HCT116 (cell line): Measurements from ENCODE around the gene ORMDL3. TPM values are rescaled to one million over a fixed set of nuclear protein-coding genes. Genes with fewer than 3 reads are reported as not detected.

Experiments
- ATAC-seq: fragments of 200-7000 bp; cut with Tn5 transposase; 2 replicates; pipeline ENCODE4 v1.9.1; 2020; ENCODE audit warnings: mild to moderate bottlenecking, moderate library complexity
- BruUV-seq: library from RNA; stranded (reverse); fragments of 400-500 nt; replicated peaks from 2 replicates; lab custom pipeline; 2021; lab: Mats Ljungman, UMichigan
- CTCF ChIA-PET: fragments of 300-600 bp; sonication (Branson Sonifier 250); formaldehyde crosslinking; loops from one replicate; lab custom pipeline; 2021; ENCODE audit warnings: antibody characterized with exemption; lab: Charles Lee
- POLR2A ChIA-PET: fragments of 300-600, 350-600 bp; sonication (Branson Sonifier 250); formaldehyde crosslinking; loops from one replicate; lab custom pipeline; 2021; ENCODE audit warnings: antibody characterized with exemption; lab: Charles Lee
- RAD21 ChIA-PET, 2 experiments: fragments of 300-600 bp; sonication (Branson Sonifier 250); formaldehyde crosslinking; loops; one replicate each; lab custom pipeline; 2023; ENCODE audit warnings: low total read pairs in 2 of 2; ENCODE audit not compliant: uncharacterized antibody in 2 of 2, unreplicated experiment in 2 of 2, low non-redundant PET in 1 of 2; lab: Charles Lee
- DNase-seq: peaks from one replicate; pipeline ENCODE4 v3.0.0-alpha.2; 2010; ENCODE audit warnings: low read depth, low spot score
- H2AFZ ChIP-seq: fragments of 200-600 bp; shearing (Covaris generic), sonication (generic); 2 replicates; pipeline ENCODE4 v1.6.1; 2017; ENCODE audit warnings: low read depth, mixed run types, mixed read lengths, antibody characterized with exemption, low read length; ENCODE audit not compliant: poor library complexity, severe bottlenecking
- H3K27ac ChIP-seq: 2 replicates; pipeline ENCODE4 v1.5.1; 2012; ENCODE audit warnings: low read depth, low read length
- H3K27me3 ChIP-seq: fragments of 200-600 bp; sonication (generic); 2 replicates; pipeline ENCODE4 v1.6.1; 2016; ENCODE audit warnings: mixed run types, low read length, mixed read lengths; ENCODE audit not compliant: insufficient read depth
- H3K36me3 ChIP-seq, 2 experiments: fragments of 200-500 bp in 1 of 2; fragments of 200-600 bp in 1 of 2; sonication (Bioruptor generic) in 1 of 2; sonication (generic) in 1 of 2; 2 replicates each; pipeline versions ENCODE4 v1.5.1 to v1.6.1; 2014 to 2016; ENCODE audit warnings: low read length in 2 of 2, inconsistent platforms in 1 of 2, mixed read lengths in 1 of 2, mixed run types in 1 of 2; ENCODE audit not compliant: insufficient read depth in 2 of 2, control insufficient read depth in 1 of 2
- H3K4me1 ChIP-seq, 2 experiments: fragments of 200-600 bp in 1 of 2; sonication (generic) in 1 of 2; 2 replicates each; pipeline versions ENCODE4 v1.5.1 to v1.6.1; 2012 to 2017; ENCODE audit warnings: low read length in 2 of 2, inconsistent platforms in 1 of 2, mild to moderate bottlenecking in 1 of 2, mixed read lengths in 1 of 2, mixed run types in 1 of 2, moderate library complexity in 1 of 2; ENCODE audit not compliant: insufficient read depth in 2 of 2, control insufficient read depth in 1 of 2
- H3K4me2 ChIP-seq: fragments of 200-600 bp; sonication (generic); 2 replicates; pipeline ENCODE4 v1.6.1; 2017; ENCODE audit warnings: mixed run types, low read length, mixed read lengths
- H3K4me3 ChIP-seq, 2 experiments: fragments of 200-600 bp in 1 of 2; sonication (generic) in 1 of 2; replicated peaks in 1 of 2; 2 replicates each; pipeline ENCODE4 v1.5.1; 2011 to 2016; ENCODE audit warnings: low read length in 2 of 2, control low read depth in 1 of 2, low read depth in 1 of 2, mild to moderate bottlenecking in 1 of 2, mixed read lengths in 1 of 2, mixed run types in 1 of 2
- H3K79me2 ChIP-seq: fragments of 200-600 bp; sonication (generic); 2 replicates; pipeline ENCODE4 v1.6.1; 2017; ENCODE audit warnings: mild to moderate bottlenecking, mixed run types, low read length, moderate library complexity, mixed read lengths; ENCODE audit not compliant: insufficient read depth
- H3K9ac ChIP-seq: fragments of 200-600 bp; sonication (generic); 2 replicates; pipeline ENCODE4 v1.6.1; 2016; ENCODE audit warnings: low read length, mixed read lengths
- H3K9me2 ChIP-seq: fragments of 200-600 bp; sonication (generic), shearing (Covaris generic); 2 replicates; pipeline ENCODE4 v1.6.1; 2017; ENCODE audit warnings: mixed run types, mild to moderate bottlenecking, moderate library complexity; ENCODE audit not compliant: insufficient read depth
- H3K9me3 ChIP-seq, 2 experiments: fragments of 200-500 bp in 1 of 2; fragments of 200-600 bp in 1 of 2; sonication (Bioruptor generic) in 1 of 2; sonication (generic) in 1 of 2; 2 replicates each; pipeline ENCODE4 v1.6.1; 2014 to 2017; ENCODE audit warnings: low read length in 2 of 2, mixed read lengths in 2 of 2, inconsistent platforms in 1 of 2, low read depth in 1 of 2, mild to moderate bottlenecking in 1 of 2, mixed run types in 1 of 2, moderate library complexity in 1 of 2; ENCODE audit not compliant: control insufficient read depth in 1 of 2, insufficient read depth in 1 of 2
- H4K20me1 ChIP-seq: fragments of 200-600 bp; sonication (generic), shearing (Covaris generic); 2 replicates; pipeline ENCODE4 v1.6.1; 2017; ENCODE audit warnings: mixed run types, mild to moderate bottlenecking, moderate library complexity; ENCODE audit not compliant: insufficient read depth
- CEBPB ChIP-seq: IDR thresholded peaks from 2 replicates; pipeline ENCODE4 v1.6.1; 2012; ENCODE audit warnings: low read depth
- CTCF ChIP-seq, 3 experiments: fragments of 200-600 bp in 1 of 3; sonication (generic) in 1 of 3; IDR thresholded peaks in 2 of 3; conservative IDR thresholded peaks in 1 of 3; 2 replicates each; pipeline ENCODE4 v1.5.1; 2012 to 2017; ENCODE audit warnings: low read depth in 2 of 3, low read length in 2 of 3, antibody characterized with exemption in 1 of 3, borderline replicate concordance in 1 of 3, control low read depth in 1 of 3, mild to moderate bottlenecking in 1 of 3, mixed read lengths in 1 of 3, mixed run types in 1 of 3, moderate library complexity in 1 of 3; ENCODE audit not compliant: insufficient read depth in 1 of 3
- EGR1 ChIP-seq: IDR thresholded peaks from 2 replicates; pipeline ENCODE4 v1.6.1; 2012; ENCODE audit warnings: low read depth
- ELF1 ChIP-seq: IDR thresholded peaks from 2 replicates; pipeline ENCODE4 v1.6.1; 2012; ENCODE audit warnings: low read depth, borderline replicate concordance
- EZH2 ChIP-seq: fragments of 200-600 bp; sonication (generic); IDR thresholded peaks from 2 replicates; pipeline ENCODE4 v1.6.1; 2017; ENCODE audit warnings: antibody characterized with exemption, mixed run types
- EZH2phosphoT487 ChIP-seq: fragments of 200-600 bp; IDR thresholded peaks from 2 replicates; pipeline ENCODE4 v1.6.1; 2018; ENCODE audit warnings: antibody characterized with exemption, borderline replicate concordance
- FOSL1 ChIP-seq: IDR thresholded peaks from 2 replicates; pipeline ENCODE4 v1.6.1; 2012; ENCODE audit warnings: low read depth
- JUND ChIP-seq: IDR thresholded peaks from 2 replicates; pipeline ENCODE4 v1.6.1; 2012
- POLR2A ChIP-seq: IDR thresholded peaks from 2 replicates; pipeline ENCODE4 v1.7.0; 2011; ENCODE audit warnings: borderline replicate concordance; ENCODE audit not compliant: insufficient read depth, insufficient read length; ENCODE audit errors: extremely low read depth
- POLR2AphosphoS5 ChIP-seq: IDR thresholded peaks from 2 replicates; pipeline ENCODE4 v1.6.1; 2011; ENCODE audit warnings: mild to moderate bottlenecking, low read depth, low read length, moderate library complexity
- RAD21 ChIP-seq: IDR thresholded peaks from 2 replicates; pipeline ENCODE4 v1.6.1; 2012; ENCODE audit warnings: low read depth, mild to moderate bottlenecking
- SP1 ChIP-seq: IDR thresholded peaks from 2 replicates; pipeline ENCODE4 v1.6.1; 2012; ENCODE audit warnings: low read depth
- TCF7L2 ChIP-seq: IDR thresholded peaks from 2 replicates; pipeline ENCODE4 v1.7.0; 2011; ENCODE audit warnings: borderline replicate concordance, inconsistent platforms; ENCODE audit not compliant: insufficient read depth, insufficient read length; ENCODE audit errors: extremely low read depth
- YY1 ChIP-seq: IDR thresholded peaks from 2 replicates; pipeline ENCODE4 v1.6.1; 2011; ENCODE audit warnings: low read length, low read depth, moderate library complexity, mild to moderate bottlenecking; ENCODE audit not compliant: insufficient replicate concordance; ENCODE audit errors: extremely low read depth
- ZFX ChIP-seq: fragments of 450-650 bp; IDR thresholded peaks from 2 replicates; pipeline ENCODE4 v1.6.1; 2017
- ZNF274 ChIP-seq: fragments of 200-500 bp; sonication (Bioruptor generic); IDR thresholded peaks from 2 replicates; pipeline ENCODE4 v1.6.1; 2014; ENCODE audit warnings: mild to moderate bottlenecking, low read depth, low read length, inconsistent platforms
- intact Hi-C: fragments of 100-400 bp; cut with micrococcal nuclease; formaldehyde crosslinking; loops from 2 replicates; pipeline ENCODE4 v1.10.0; 2022
- total RNA-seq: library from RNA; stranded (reverse); gene quantifications from one replicate; pipeline ENCODE4 v1.2.1, GENCODE V29; 2021; ENCODE audit not compliant: unreplicated experiment
- TF ChIP-seq, protein P1 (sequence below): IDR thresholded peaks from 2 replicates; pipeline ENCODE4 v1.6.1; 2012
- TF ChIP-seq, protein P2 (sequence below): IDR thresholded peaks from 2 replicates; pipeline ENCODE4 v1.6.1; 2012
- TF ChIP-seq, protein P3 (sequence below): IDR thresholded peaks from 2 replicates; pipeline ENCODE4 v1.6.1; 2011; ENCODE audit warnings: mild to moderate bottlenecking, low read length, moderate library complexity; ENCODE audit not compliant: insufficient replicate concordance; ENCODE audit errors: extremely low read depth
- TF ChIP-seq, protein P4 (sequence below): IDR thresholded peaks from 2 replicates; pipeline ENCODE4 v1.6.1; 2012; ENCODE audit warnings: low read depth

ORMDL3 gene
- total RNA-seq, 1 experiment from 2014 or later: 46.9 TPM

DNA sequence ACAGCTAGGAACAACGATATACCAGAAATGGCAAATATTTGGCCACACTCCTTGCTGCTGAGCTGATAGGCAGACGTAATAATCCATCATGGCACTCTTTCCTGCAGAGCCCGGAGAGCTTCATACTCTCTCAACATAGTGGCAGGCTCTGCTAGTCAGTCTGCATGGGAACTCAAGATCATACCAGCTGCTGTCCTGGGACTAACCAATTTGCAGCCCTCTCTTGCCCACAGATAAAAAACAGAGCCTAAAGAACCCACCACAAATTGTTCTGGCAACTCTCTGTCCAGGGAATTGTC, 22.5 kb downstream of the ORMDL3 start:
- no peak overlapping the region for H3K4me2 ChIP-seq
- intact Hi-C loops: no loop called here
- RAD21 ChIA-PET: no interaction called here
- POLR2A ChIA-PET: no interaction called here
- no peaks in the 10 kb centered on the region for H3K9me3 ChIP-seq
- H3K36me3 ChIP-seq: no peaks in the 10 kb centered on the region
- ATAC-seq (no peak), DNase-seq (no peak)
- no peak overlapping the region for H3K9ac ChIP-seq
- no peaks in the 10 kb centered on the region for H4K20me1 ChIP-seq
- no peaks in the 10 kb centered on the region for H3K9me2 ChIP-seq
- no peak overlapping the region for H2AFZ ChIP-seq
- BruUV-seq: no TSS peak
- H3K4me3 ChIP-seq: no peak overlapping the region
- H3K4me1 ChIP-seq: no peaks in the 10 kb centered on the region
- H3K27me3 ChIP-seq: no peaks in the 10 kb centered on the region
- TF ChIP-seq EGR1 (no peak), TCF7L2 (no peak), CTCF (IDR thresholded peaks at IDR 0.05 in 2 of 3, conservative IDR thresholded peaks at IDR 0.05 in 1 of 3; ENCODE audit: borderline replicate concordance in 1 of 3, insufficient read depth in 1 of 3, low read depth in 2 of 3, low read length in 2 of 3) (no peak), ZNF274 (no peak), EZH2 (no peak), RAD21 (no peak), ELF1 (no peak), ZFX (no peak), YY1 (no peak), JUND (no peak), POLR2AphosphoS5 (no peak), POLR2A (no peak), FOSL1 (no peak), EZH2phosphoT487 (no peak), SP1 (no peak), CEBPB (no peak)
- TF ChIP-seq, protein P1, sequence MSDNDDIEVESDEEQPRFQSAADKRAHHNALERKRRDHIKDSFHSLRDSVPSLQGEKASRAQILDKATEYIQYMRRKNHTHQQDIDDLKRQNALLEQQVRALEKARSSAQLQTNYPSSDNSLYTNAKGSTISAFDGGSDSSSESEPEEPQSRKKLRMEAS: no peak
- TF ChIP-seq, protein P2, sequence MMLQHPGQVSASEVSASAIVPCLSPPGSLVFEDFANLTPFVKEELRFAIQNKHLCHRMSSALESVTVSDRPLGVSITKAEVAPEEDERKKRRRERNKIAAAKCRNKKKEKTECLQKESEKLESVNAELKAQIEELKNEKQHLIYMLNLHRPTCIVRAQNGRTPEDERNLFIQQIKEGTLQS: no peak
- TF ChIP-seq, protein P3, sequence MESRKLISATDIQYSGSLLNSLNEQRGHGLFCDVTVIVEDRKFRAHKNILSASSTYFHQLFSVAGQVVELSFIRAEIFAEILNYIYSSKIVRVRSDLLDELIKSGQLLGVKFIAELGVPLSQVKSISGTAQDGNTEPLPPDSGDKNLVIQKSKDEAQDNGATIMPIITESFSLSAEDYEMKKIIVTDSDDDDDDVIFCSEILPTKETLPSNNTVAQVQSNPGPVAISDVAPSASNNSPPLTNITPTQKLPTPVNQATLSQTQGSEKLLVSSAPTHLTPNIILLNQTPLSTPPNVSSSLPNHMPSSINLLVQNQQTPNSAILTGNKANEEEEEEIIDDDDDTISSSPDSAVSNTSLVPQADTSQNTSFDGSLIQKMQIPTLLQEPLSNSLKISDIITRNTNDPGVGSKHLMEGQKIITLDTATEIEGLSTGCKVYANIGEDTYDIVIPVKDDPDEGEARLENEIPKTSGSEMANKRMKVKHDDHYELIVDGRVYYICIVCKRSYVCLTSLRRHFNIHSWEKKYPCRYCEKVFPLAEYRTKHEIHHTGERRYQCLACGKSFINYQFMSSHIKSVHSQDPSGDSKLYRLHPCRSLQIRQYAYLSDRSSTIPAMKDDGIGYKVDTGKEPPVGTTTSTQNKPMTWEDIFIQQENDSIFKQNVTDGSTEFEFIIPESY: no peak
- TF ChIP-seq, protein P4, sequence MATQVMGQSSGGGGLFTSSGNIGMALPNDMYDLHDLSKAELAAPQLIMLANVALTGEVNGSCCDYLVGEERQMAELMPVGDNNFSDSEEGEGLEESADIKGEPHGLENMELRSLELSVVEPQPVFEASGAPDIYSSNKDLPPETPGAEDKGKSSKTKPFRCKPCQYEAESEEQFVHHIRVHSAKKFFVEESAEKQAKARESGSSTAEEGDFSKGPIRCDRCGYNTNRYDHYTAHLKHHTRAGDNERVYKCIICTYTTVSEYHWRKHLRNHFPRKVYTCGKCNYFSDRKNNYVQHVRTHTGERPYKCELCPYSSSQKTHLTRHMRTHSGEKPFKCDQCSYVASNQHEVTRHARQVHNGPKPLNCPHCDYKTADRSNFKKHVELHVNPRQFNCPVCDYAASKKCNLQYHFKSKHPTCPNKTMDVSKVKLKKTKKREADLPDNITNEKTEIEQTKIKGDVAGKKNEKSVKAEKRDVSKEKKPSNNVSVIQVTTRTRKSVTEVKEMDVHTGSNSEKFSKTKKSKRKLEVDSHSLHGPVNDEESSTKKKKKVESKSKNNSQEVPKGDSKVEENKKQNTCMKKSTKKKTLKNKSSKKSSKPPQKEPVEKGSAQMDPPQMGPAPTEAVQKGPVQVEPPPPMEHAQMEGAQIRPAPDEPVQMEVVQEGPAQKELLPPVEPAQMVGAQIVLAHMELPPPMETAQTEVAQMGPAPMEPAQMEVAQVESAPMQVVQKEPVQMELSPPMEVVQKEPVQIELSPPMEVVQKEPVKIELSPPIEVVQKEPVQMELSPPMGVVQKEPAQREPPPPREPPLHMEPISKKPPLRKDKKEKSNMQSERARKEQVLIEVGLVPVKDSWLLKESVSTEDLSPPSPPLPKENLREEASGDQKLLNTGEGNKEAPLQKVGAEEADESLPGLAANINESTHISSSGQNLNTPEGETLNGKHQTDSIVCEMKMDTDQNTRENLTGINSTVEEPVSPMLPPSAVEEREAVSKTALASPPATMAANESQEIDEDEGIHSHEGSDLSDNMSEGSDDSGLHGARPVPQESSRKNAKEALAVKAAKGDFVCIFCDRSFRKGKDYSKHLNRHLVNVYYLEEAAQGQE: no peak
- H3K79me2 ChIP-seq: no peaks in the 10 kb centered on the region
- CTCF ChIA-PET: no interaction called here
- H3K27ac ChIP-seq: no peak overlapping the region
